Measurements from ENCODE around the gene PPP2R3B.

Gene PPP2R3B

DNA sequence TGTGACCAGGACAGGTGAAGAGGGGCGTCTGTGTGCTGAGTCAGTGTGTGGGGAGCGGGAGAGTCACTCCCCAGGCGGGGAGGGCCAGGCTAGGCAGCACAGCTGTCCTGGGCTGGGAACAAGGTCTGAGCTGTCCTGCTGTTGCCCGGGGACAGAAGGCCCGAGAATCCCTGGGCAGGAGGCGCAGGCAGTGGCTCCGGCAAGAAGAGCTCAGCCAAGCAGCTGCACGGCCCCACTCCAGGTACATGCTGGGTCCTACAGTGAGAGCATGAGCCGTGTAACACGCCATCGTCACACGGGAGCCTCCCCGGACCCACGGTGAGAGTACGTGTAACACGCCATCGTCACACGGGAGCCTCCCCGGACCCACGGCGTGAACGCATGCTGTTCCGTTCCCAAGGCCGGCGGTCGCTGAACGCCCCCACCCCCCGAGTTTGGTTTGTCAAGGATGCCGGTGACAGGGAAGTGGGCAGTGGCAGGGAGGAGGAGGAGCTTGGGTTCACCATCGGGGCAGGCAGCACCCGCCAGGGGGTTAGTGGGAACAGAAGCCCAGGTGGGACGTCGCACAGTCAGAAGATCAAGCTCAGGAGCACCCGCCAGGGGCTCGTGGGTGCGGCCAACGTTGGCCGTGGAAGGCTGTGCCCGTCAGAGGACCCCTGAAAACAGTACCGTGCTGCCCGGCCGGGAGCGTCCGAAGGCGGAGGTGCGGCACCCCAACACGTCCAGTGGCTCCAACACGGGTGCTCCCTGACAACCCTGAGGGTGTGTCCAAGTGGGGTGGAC lies 15.6 kb downstream of the PPP2R3B start:
- Histone ChIP-seq H3K27me3 (ENCODE audit: low read depth, low read length) (no peaks in the 10 kb centered on the region), H2AFZ (ENCODE audit: low read depth, low read length) (no peak overlapping the region), H3K36me3 (replicated peaks; ENCODE audit: low read depth, low read length) (no peaks in the 10 kb centered on the region), H3K4me2 (ENCODE audit: low read length) (no peak overlapping the region), H4K20me1 (ENCODE audit: insufficient read depth, low read length) (no peaks in the 10 kb centered on the region), H3K27ac (ENCODE audit: low read length) (no peak overlapping the region), H3K9me3 (ENCODE audit: insufficient read depth, low read length) (no peaks in the 10 kb centered on the region), H3K4me1 (ENCODE audit: low read length) (no peaks in the 10 kb centered on the region), H3K9ac (ENCODE audit: low read length) (no peak overlapping the region), H3K79me2 (ENCODE audit: low read length) (peaks cover 12% of the 10 kb centered on the region; the same call in 1 of the 2 replicates), H3K4me3 (ENCODE audit: low read length) (no peak overlapping the region)
- TF ChIP-seq EZH2phosphoT487 (IDR thresholded peaks at IDR 0.05; ENCODE audit: low read depth), result no peak
- TF ChIP-seq, protein P1, sequence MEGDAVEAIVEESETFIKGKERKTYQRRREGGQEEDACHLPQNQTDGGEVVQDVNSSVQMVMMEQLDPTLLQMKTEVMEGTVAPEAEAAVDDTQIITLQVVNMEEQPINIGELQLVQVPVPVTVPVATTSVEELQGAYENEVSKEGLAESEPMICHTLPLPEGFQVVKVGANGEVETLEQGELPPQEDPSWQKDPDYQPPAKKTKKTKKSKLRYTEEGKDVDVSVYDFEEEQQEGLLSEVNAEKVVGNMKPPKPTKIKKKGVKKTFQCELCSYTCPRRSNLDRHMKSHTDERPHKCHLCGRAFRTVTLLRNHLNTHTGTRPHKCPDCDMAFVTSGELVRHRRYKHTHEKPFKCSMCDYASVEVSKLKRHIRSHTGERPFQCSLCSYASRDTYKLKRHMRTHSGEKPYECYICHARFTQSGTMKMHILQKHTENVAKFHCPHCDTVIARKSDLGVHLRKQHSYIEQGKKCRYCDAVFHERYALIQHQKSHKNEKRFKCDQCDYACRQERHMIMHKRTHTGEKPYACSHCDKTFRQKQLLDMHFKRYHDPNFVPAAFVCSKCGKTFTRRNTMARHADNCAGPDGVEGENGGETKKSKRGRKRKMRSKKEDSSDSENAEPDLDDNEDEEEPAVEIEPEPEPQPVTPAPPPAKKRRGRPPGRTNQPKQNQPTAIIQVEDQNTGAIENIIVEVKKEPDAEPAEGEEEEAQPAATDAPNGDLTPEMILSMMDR (IDR thresholded peaks at IDR 0.05; ENCODE audit: low read depth, low read length), result no peak

DNA sequence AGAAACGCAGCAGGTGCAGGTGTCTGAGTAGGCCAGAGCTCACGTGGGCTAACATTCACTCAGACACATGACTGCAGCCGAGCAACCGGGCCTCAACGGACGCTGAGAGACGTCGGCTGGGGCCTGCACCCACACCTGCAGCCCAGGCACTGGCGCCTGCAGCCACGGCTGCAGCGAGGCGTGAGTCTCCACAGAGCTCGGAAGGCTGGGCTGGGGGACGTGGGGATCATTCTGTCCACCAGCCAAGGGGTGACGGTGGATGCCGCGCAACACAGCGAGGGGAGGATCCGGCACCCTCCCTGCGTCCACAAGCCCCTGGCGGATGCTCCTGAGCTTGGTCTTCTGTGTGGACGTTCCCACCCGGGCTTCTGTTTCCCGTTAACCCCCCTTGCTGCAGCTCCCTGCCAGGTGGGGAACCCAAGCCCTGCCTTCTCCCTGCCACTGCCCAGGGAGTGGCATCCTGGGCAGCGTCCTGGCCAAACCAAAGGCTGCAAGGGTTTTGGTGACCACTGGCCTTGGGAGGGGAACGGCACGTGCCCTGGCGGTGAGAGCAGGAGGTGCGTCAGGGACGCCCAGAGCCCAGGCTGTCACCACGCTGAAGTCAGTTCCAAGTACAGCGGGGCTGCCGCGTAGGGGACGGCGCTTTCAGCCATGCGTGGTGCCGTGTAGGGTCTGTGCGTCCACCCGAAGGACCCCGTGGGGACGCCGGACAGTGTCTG lies 16.3 kb downstream of the PPP2R3B start:
- no peaks in the 10 kb centered on the region for H3K36me3 ChIP-seq (replicated peaks; ENCODE audit: low read depth, low read length)
- H3K79me2 ChIP-seq (ENCODE audit: low read length), result peaks cover 9% of the 10 kb centered on the region; the same call in 1 of the 2 replicates
- no peak overlapping the region for H3K4me2 ChIP-seq (ENCODE audit: low read length)
- no peak overlapping the region for H3K4me3 ChIP-seq (ENCODE audit: low read length)
- no peaks in the 10 kb centered on the region for H4K20me1 ChIP-seq (ENCODE audit: insufficient read depth, low read length)
- H3K27ac ChIP-seq (ENCODE audit: low read length), result no peak overlapping the region
- H2AFZ ChIP-seq (ENCODE audit: low read depth, low read length), result no peak overlapping the region
- H3K9me3 ChIP-seq (ENCODE audit: insufficient read depth, low read length), result no peaks in the 10 kb centered on the region
- H3K9ac ChIP-seq (ENCODE audit: low read length), result no peak overlapping the region
- no peaks in the 10 kb centered on the region for H3K4me1 ChIP-seq (ENCODE audit: low read length)
- no peak for TF ChIP-seq EZH2phosphoT487 (IDR thresholded peaks at IDR 0.05; ENCODE audit: low read depth)
- TF ChIP-seq, protein P1 (IDR thresholded peaks at IDR 0.05; ENCODE audit: low read depth, low read length), result no peak
- no peaks in the 10 kb centered on the region for H3K27me3 ChIP-seq (ENCODE audit: low read depth, low read length)

DNA sequence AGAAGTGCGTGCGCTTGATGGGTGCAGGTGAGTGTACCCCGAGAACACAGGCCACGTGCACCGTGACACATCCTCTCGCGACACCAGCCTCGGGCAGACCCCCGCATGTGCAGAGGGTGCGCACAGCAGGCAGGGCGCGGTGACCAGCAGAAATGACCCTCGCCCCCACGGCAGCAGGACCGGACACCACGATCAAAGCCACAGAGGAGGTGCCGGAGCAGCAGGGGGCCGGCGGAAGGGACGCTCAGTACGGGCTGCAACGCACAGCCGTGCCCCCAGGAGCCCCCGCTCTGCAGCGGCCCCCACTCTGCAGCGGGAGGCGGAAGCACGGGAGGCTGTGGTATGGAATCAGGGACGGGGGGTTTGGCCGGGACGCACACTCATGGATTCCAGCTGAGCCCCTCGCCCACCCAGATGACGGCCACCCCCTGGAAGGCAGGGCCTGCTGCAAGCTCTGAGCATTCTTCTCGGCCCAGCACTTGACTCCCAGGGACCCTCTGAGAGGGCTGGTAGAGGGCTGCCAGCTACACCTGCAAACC lies 17.1 kb downstream of the PPP2R3B start:
- no peaks in the 10 kb centered on the region for H3K36me3 ChIP-seq (replicated peaks; ENCODE audit: low read depth, low read length)
- H4K20me1 ChIP-seq (ENCODE audit: insufficient read depth, low read length), result no peaks in the 10 kb centered on the region
- no peak overlapping the region for H3K4me2 ChIP-seq (ENCODE audit: low read length)
- TF ChIP-seq, protein P1 (IDR thresholded peaks at IDR 0.05; ENCODE audit: low read depth, low read length), result no peak
- no peak for TF ChIP-seq EZH2phosphoT487 (IDR thresholded peaks at IDR 0.05; ENCODE audit: low read depth)
- H3K27ac ChIP-seq (ENCODE audit: low read length), result no peak overlapping the region
- no peaks in the 10 kb centered on the region for H3K4me1 ChIP-seq (ENCODE audit: low read length)
- peaks cover 2% of the 10 kb centered on the region; the same call in 1 of the 2 replicates for H3K79me2 ChIP-seq (ENCODE audit: low read length)
- H3K9ac ChIP-seq (ENCODE audit: low read length), result no peak overlapping the region
- H2AFZ ChIP-seq (ENCODE audit: low read depth, low read length), result no peak overlapping the region
- H3K4me3 ChIP-seq (ENCODE audit: low read length), result no peak overlapping the region
- H3K27me3 ChIP-seq (ENCODE audit: low read depth, low read length), result no peaks in the 10 kb centered on the region
- no peaks in the 10 kb centered on the region for H3K9me3 ChIP-seq (ENCODE audit: insufficient read depth, low read length)
